Measurements from ENCODE around the gene CAPN11.
A peak's percentile ranks its signal among the peaks of the same experiment; 100 is the strongest.

DNA sequence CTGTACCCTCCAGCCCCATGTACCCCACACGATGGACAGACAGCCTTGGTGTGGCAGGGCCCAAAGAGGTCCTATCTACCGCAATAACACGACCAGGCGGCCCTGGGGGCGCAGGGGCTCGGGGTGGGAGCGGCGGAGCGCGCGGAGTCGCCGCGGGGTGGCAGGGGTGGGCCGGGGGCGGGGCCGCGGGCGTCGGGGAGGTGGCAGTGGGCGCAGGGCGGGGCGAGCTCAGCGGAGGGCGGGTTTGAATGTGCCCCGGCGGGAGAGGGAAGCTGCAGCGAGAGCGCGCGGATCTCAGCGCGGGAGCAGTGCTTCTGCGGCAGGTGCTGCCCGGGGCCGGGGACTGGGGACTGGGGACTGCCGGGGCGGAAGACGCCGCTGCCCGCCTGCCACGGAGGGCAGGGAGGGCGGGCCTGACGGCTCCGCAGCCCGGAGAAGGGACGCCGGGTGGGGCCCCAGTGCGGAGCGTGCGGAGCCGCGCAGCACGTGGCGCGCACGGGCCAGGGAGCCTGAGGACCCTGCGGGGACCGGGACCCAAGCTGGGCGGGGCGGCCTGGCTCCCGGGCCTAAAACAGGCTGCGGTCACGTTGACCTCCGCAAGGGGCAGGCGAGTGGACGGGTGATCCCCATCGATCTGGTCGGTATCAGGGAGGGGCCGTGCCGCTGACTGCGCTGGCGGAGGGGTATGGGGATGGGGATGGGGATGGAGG is 64.9 kb downstream of the CAPN11 start, which contains the start of gene SLC29A1:
- no peak for TF ChIP-seq POLR2A (IDR thresholded peaks at IDR 0.05)
- TF ChIP-seq, protein P1, sequence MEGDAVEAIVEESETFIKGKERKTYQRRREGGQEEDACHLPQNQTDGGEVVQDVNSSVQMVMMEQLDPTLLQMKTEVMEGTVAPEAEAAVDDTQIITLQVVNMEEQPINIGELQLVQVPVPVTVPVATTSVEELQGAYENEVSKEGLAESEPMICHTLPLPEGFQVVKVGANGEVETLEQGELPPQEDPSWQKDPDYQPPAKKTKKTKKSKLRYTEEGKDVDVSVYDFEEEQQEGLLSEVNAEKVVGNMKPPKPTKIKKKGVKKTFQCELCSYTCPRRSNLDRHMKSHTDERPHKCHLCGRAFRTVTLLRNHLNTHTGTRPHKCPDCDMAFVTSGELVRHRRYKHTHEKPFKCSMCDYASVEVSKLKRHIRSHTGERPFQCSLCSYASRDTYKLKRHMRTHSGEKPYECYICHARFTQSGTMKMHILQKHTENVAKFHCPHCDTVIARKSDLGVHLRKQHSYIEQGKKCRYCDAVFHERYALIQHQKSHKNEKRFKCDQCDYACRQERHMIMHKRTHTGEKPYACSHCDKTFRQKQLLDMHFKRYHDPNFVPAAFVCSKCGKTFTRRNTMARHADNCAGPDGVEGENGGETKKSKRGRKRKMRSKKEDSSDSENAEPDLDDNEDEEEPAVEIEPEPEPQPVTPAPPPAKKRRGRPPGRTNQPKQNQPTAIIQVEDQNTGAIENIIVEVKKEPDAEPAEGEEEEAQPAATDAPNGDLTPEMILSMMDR (IDR thresholded peaks at IDR 0.05) = peak in 1 of 4 experiments; percentile 20
- no peak for TF ChIP-seq EP300 (IDR thresholded peaks at IDR 0.05)
- peak; percentile 82 to 90 (median 88) for TF ChIP-seq POLR2AphosphoS5 (IDR thresholded peaks at IDR 0.05)
